Umbilical cord (tissue), 2 donors: ENCODE measurements around the gene PIAS1. TPM values are rescaled to one million over a fixed set of nuclear protein-coding genes. Genes with fewer than 3 reads are reported as not detected.
"Not testable (repeated sequence)": the region's sequence is repeated elsewhere in the genome, so short reads cannot be mapped to it uniquely, and the experiment has no call there.

ENCODE experiments used
- DNase-seq: peaks from one replicate; pipeline ENCODE4 v3.0.0-alpha.2; 2015; ENCODE audit warnings: low spot score
- total RNA-seq: library from RNA; depleted of rRNA; stranded (reverse); fragments of >200 nt; gene quantifications from one replicate; pipeline ENCODE4 v1.2.3, GENCODE V29; 2014; ENCODE audit warnings: low replicate concordance; ENCODE audit not compliant: insufficient read depth

The PIAS1 gene
- total RNA-seq, 1 donor from 2014 or later = 40.0 TPM

DNA sequence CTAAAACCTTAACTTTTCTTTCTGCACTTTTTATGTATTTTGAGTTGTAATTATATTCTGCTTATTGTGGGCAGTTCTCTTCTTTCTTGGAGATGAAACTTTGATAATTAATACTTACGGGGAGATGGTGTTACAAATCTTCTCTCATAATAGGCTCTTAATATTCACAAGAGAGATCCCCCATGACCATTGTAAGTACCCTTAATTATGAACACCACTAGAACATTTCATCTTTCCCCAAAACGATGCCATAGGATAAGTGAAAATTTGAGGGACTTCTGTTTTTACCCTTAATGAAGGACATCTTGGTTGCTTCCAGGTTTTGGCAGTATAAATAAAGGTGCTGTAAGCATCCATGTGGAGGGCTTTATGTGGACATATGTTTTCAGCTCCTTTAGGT lies 60.7 kb downstream of the PIAS1 start:
- DNase-seq = no peak

- DNase-seq = no peak
Observed at GRCh38 chr15:68124700-68125099, 70.6 kb downstream of the PIAS1 start.

DNA sequence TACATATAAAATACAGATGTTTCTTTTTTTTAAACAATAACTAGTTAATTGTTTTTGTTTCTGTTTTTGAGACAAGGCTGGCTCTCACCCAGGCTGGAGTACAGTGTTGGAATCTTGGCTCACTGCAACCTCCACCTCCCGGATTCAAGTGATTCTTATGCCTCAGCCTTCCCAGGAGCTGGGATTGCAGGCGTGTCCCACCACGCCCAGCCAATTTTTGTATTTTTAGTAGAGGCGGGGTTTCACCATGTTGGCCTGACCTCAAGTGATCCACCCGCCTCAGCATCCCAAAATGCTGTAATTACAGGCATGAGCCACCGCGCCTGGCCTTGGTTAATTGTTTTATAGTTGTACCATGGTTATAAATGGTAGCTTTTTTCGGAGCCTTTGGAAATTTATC lies 72.3 kb downstream of the PIAS1 start:
- DNase-seq = no peak

GRCh38 chr15:68129072-68129471 lies 75.0 kb downstream of the PIAS1 start:
- DNase-seq = no peak

DNA sequence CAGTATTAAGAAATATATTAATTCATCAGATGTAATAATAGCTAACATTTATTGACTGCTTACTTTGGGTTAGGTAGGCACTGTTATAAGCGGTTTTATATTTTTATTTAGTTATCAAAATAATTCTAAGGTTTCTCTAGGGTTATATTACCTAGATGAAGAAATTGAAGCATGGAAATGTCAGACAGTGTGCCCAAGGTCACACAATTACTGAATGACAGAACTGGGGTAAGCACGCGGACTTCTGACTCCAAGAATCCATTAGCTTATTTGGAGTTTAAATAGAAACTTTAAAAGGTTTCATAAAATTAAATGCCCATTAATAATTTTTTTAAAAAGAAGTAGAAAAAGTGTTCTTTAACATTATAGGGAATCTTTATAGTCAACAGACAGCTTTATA lies 76.7 kb downstream of the PIAS1 start:
- no peak for DNase-seq

DNA sequence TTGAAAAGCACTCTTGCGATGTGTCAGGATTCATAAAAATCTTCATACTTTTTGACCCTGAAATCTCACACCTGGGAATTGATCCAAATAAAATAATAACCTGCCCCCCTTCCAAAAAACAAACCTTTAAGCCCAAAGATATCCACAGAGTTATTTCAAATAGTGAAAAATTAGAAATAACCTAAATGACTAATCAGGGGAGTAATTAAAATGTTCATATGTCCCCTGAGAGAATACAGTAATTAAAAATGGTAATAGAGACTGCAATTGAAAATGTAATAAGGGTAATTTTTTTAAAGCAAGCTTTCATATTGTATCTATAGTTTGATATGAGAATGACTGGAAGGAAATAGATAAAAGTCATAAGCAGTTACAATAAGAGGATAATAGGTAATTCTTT lies 83.0 kb downstream of the PIAS1 start:
- no peak for DNase-seq

- no peak for DNase-seq
Observed at GRCh38 chr15:68143129-68143528, 89.0 kb downstream of the PIAS1 start.

DNA sequence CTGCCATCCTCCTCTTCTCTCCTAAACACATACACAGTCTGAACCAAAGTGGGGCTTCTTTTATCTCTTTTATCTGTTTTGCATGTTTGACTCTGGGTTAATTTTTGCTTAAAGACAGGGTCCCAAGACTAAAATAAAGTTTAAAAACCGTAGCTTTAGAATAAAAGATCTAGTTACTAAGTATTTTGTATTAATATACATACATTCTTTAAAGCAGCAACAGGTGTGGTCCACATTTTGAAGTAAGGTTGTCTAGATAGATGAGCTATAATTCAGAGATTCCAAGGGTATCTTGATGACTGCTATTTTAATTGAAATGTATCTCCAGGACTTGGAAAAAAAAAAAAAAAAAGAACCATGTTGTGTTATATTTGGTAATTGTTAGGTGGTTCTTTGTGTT lies 89.7 kb downstream of the PIAS1 start:
- no peak for DNase-seq

DNA sequence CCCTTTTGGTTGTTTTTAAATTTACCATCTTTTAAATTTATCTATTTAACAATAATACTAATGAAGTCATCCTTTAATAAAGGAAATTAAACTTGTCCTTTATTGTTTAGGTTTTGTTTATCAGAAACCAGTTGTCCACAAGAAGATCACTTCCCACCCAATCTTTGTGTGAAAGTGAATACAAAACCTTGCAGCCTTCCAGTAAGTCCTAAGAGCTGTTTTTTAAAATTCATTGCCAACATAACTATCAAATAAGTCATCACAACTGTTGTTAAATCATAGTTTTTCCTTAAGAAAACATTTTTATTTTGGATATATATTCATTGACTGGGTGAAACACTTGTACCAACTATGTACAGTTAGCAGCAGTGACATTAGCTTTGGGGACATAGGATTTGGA lies 91.6 kb downstream of the PIAS1 start:
- no peak for DNase-seq

GRCh38 chr15:68148039-68148438 lies 93.9 kb downstream of the PIAS1 start:
- no peak for DNase-seq

- no peak for DNase-seq
Observed at GRCh38 chr15:68149059-68149458, 94.9 kb downstream of the PIAS1 start.

DNA sequence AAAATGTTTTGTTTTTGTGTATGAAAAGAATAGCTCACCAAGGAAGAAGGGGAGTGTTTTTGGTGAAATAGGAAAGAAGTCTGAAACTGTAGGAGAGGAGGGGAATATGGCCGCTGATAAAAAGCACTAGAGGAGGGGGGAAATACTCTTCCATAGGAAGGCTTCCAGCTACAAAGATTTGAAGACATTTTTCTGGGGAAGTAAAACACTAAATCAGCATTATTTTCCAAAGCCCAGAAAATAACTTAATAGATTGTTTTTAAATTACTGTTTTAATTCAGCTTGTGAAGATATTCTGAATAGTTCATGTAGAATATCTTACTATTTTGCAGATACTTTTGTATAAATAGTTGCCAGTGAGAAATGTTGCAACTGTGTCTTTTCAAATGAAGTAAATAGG lies 96.1 kb downstream of the PIAS1 start:
- no peak for DNase-seq

DNA sequence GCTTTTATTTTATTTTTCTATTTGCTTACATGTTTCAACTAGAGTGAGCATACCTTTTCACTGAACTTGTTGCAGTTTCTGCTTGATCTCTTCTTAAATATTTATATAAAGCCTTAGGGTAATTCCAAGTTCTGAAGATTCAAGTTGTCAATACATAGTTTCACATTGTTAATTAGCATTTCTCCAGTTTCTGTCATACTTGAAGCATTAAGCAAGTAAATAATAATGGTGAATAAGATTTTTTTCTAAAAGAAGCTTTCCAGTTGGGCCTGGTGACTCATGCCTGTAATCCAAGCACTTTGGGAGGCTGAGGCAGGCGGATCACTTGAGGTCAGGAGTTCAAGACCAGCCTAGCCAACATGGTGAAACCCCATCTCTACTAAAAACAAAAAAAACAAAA lies 97.2 kb downstream of the PIAS1 start:
- DNase-seq = peak; percentile 29

- DNase-seq = no peak
Observed at GRCh38 chr15:68152342-68152741, 98.2 kb downstream of the PIAS1 start.

DNA sequence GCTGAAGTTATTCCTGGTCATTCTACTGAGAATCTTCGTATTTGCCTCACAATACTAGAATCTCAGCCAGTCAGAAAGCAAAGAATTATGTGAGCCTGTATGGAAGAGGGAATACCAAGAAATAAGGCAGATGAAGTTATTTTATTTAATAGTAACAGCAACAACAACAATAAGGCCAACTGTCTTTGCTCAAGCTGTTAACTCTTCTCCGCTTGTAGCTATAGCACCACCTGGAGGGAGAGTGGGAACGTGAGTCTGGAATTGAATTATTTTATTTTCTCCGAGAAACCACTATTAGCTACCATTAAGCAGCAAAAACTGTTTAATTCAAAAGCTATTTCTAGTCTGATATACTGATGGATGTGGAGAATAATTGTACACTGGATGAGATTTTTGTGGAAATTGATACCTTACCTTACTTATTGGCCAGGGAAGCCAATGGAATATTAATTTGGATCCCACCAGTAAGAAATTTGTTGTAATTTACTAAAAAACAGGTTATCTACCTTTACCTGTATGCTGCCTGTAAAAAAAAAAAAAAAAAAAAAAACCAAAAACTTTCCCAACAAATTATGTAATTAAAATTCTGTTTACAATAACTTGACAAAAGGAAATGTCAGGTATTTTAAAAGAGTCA lies 100.9 kb downstream of the PIAS1 start:
- peak; percentile 82 for DNase-seq

GRCh38 chr15:68157074-68157473 lies 103.0 kb downstream of the PIAS1 start:
- no peak for DNase-seq

GRCh38 chr15:68158046-68158628 lies 104.0 kb downstream of the PIAS1 start:
- DNase-seq = peak; percentile 18

DNA sequence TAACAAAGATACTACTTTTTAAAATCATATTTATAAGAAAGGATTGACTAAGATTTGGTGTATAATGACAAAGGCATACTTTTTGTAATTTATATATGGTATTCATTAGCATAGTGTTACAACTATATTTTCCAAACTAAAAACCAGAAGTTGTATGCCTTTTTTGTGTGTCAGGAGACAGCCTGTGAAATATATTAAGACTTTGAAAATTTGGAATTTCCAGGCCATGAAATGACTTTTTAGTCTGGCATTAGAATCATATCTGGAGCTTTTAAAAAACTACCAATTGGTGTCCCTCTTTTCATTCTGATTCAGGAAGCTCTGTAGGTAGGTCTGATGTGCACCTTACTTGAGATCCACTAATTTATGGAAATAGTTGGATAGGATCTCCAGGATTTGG lies 109.1 kb downstream of the PIAS1 start:
- DNase-seq = no peak

DNA sequence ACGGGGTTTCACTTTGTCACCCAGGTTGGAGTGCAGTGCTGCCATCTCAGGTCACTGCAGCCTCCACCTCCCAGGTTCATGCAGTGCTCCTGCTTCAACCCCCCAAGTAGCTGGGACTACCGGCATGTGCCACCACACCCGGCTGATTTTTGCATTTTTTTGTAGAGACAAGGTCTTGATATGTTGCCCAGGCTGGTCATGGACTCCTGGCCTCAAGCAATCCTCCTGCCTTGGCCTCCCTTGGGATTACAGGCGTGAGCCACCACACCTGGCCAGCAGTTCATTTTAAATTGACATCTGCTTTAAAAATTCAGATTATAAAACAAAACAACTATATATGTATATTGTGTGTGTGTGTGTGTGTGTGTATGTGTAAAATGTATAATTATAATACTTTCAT lies 112.7 kb downstream of the PIAS1 start:
- no peak for DNase-seq

- not testable (repeated sequence) for DNase-seq
Observed at GRCh38 chr15:68172037-68172436, 117.9 kb downstream of the PIAS1 start.

- DNase-seq = no peak
Observed at GRCh38 chr15:68173119-68173518, 119.0 kb downstream of the PIAS1 start.

GRCh38 chr15:68175526-68175925 lies 121.4 kb downstream of the PIAS1 start:
- DNase-seq = no peak

DNA sequence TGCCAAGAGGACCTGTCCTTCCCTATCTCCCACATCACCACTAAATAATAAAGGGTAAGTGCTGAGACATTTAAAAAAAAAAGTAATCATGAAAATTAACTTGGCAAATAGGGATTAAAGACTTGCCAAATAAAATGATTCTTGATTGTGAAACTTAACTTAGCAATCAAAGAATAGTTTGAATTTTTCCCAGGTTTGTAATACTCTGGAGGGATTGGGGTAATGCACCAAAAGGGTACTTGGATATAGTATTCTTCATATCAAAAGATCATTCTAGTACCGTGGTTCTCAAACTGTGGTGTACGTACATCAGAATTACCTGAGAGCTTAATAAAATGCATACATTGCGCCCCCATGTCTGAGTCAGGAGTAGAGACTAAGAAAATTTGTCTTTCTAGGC lies 122.5 kb downstream of the PIAS1 start:
- no peak for DNase-seq

DNA sequence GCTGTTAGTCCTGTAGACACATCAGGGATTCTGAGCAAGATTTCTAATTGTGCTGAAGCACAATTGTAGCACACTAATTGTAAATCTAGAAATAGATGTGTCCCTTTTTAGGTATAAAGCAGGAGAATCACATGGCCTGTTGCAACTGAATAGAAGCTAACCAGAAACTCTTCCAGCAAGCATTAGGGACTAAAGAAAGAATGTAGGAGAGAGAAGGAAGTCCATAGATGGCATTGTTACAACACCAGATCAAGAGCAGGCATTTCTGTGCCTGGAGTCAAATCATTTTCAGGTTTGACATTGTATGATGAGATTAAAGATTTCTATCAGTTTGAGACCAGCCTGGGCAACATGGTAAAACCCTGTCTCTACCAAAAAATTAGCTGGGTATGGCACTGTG lies 123.6 kb downstream of the PIAS1 start:
- peak; percentile 78 for DNase-seq
